ENCODE results near the gene UBE2C. TPM values are rescaled to one million over a fixed set of nuclear protein-coding genes. Genes with fewer than 3 reads are reported as not detected.
A peak's percentile ranks its signal among the peaks of the same experiment; 100 is the strongest.

Gene UBE2C
- total RNA-seq, 1 donor from 2014 or later = 10.4 TPM

- Histone ChIP-seq H3K9ac (ENCODE audit: low read depth in 1 of 3, low read length in 3 of 3) (peak overlapping the region in 1 of 3 donors; percentile 8), H3K9me3 (ENCODE audit: control insufficient read depth in 3 of 3, low read length in 3 of 3) (no peaks in the 10 kb centered on the region), H3K4me3 (ENCODE audit: low read length in 3 of 3) (no peak overlapping the region), H3K36me3 (ENCODE audit: control insufficient read depth in 3 of 3, insufficient read depth in 3 of 3, low read length in 3 of 3) (peaks cover 48 to 53% (median 49%) of the 10 kb centered on the region in 3 donors), H3K4me1 (ENCODE audit: control insufficient read depth in 3 of 3, insufficient read depth in 3 of 3, low read length in 3 of 3) (peaks cover 35 to 55% (median 44%) of the 10 kb centered on the region in 3 donors), H3K27me3 (ENCODE audit: control insufficient read depth in 3 of 3, insufficient read depth in 3 of 3, low read length in 3 of 3) (no peaks in the 10 kb centered on the region), H3K27ac (ENCODE audit: low read depth, low read length) (peak overlapping the region; percentile 58)
These were observed 28.3 kb downstream of the UBE2C start for GRCh38 chr20:45840700-45841198.

GRCh38 chr20:45841407-45842129 is 29.1 kb downstream of the UBE2C start:
- Histone ChIP-seq H3K4me1 (ENCODE audit: control insufficient read depth in 3 of 3, insufficient read depth in 3 of 3, low read length in 3 of 3) (peaks cover 33 to 51% (median 39%) of the 10 kb centered on the region in 3 donors), H3K27me3 (ENCODE audit: control insufficient read depth in 3 of 3, insufficient read depth in 3 of 3, low read length in 3 of 3) (no peaks in the 10 kb centered on the region), H3K4me3 (ENCODE audit: low read length in 3 of 3) (no peak overlapping the region), H3K9ac (ENCODE audit: low read depth in 1 of 3, low read length in 3 of 3) (peak overlapping the region in 2 of 3 donors; percentile 16 to 57), H3K27ac (ENCODE audit: low read depth, low read length) (peak overlapping the region; percentile 58), H3K36me3 (ENCODE audit: control insufficient read depth in 3 of 3, insufficient read depth in 3 of 3, low read length in 3 of 3) (peaks cover 54 to 57% (median 56%) of the 10 kb centered on the region in 3 donors), H3K9me3 (ENCODE audit: control insufficient read depth in 3 of 3, low read length in 3 of 3) (no peaks in the 10 kb centered on the region)

- Histone ChIP-seq H3K36me3 (ENCODE audit: control insufficient read depth in 3 of 3, insufficient read depth in 3 of 3, low read length in 3 of 3) (peaks cover 55 to 60% (median 58%) of the 10 kb centered on the region in 3 donors), H3K27me3 (ENCODE audit: control insufficient read depth in 3 of 3, insufficient read depth in 3 of 3, low read length in 3 of 3) (no peaks in the 10 kb centered on the region), H3K9me3 (ENCODE audit: control insufficient read depth in 3 of 3, low read length in 3 of 3) (no peaks in the 10 kb centered on the region), H3K4me1 (ENCODE audit: control insufficient read depth in 3 of 3, insufficient read depth in 3 of 3, low read length in 3 of 3) (peaks cover 28 to 46% (median 35%) of the 10 kb centered on the region in 3 donors), H3K4me3 (ENCODE audit: low read length in 3 of 3) (no peak overlapping the region), H3K9ac (ENCODE audit: low read depth in 1 of 3, low read length in 3 of 3) (peak overlapping the region in 2 of 3 donors; percentile 57), H3K27ac (ENCODE audit: low read depth, low read length) (peak overlapping the region; percentile 58)
These were observed 29.8 kb downstream of the UBE2C start for GRCh38 chr20:45842169-45842812.

- Histone ChIP-seq H3K36me3 (ENCODE audit: control insufficient read depth in 3 of 3, insufficient read depth in 3 of 3, low read length in 3 of 3) (peaks cover 60 to 62% (median 61%) of the 10 kb centered on the region in 3 donors), H3K27ac (ENCODE audit: low read depth, low read length) (peak overlapping the region; percentile 58)
These were observed 31.1 kb downstream of the UBE2C start for GRCh38 chr20:45843506-45843905.

GRCh38 chr20:45845452-45845851 is 33.0 kb downstream of the UBE2C start:
- no peak overlapping the region for H3K27ac ChIP-seq (ENCODE audit: low read depth, low read length)
- H3K27me3 ChIP-seq (ENCODE audit: control insufficient read depth in 3 of 3, insufficient read depth in 3 of 3, low read length in 3 of 3) = no peaks in the 10 kb centered on the region
- no peaks in the 10 kb centered on the region for H3K9me3 ChIP-seq (ENCODE audit: control insufficient read depth in 3 of 3, low read length in 3 of 3)
- H3K4me1 ChIP-seq (ENCODE audit: control insufficient read depth in 3 of 3, insufficient read depth in 3 of 3, low read length in 3 of 3) = peaks cover 28 to 47% (median 35%) of the 10 kb centered on the region in 3 donors
- H3K9ac ChIP-seq (ENCODE audit: low read depth in 1 of 3, low read length in 3 of 3) = no peak overlapping the region
- no peak overlapping the region for H3K4me3 ChIP-seq (ENCODE audit: low read length in 3 of 3)
- H3K36me3 ChIP-seq (ENCODE audit: control insufficient read depth in 3 of 3, insufficient read depth in 3 of 3, low read length in 3 of 3) = peaks cover 54 to 66% (median 56%) of the 10 kb centered on the region in 3 donors

More at GRCh38 chr20:45843506-45843905, 31.1 kb downstream of the UBE2C start:
- no peaks in the 10 kb centered on the region for H3K9me3 ChIP-seq (ENCODE audit: control insufficient read depth in 3 of 3, low read length in 3 of 3)
- no peaks in the 10 kb centered on the region for H3K27me3 ChIP-seq (ENCODE audit: control insufficient read depth in 3 of 3, insufficient read depth in 3 of 3, low read length in 3 of 3)
- peak overlapping the region in 1 of 3 donors; percentile 50 for H3K9ac ChIP-seq (ENCODE audit: low read depth in 1 of 3, low read length in 3 of 3)
- H3K4me3 ChIP-seq (ENCODE audit: low read length in 3 of 3) = no peak overlapping the region
- H3K4me1 ChIP-seq (ENCODE audit: control insufficient read depth in 3 of 3, insufficient read depth in 3 of 3, low read length in 3 of 3) = peaks cover 28 to 47% (median 35%) of the 10 kb centered on the region in 3 donors

- H3K4me1 ChIP-seq (ENCODE audit: control insufficient read depth in 3 of 3, insufficient read depth in 3 of 3, low read length in 3 of 3) = peaks cover 7 to 18% (median 11%) of the 10 kb centered on the region in 3 donors
- H3K27ac ChIP-seq (ENCODE audit: low read depth, low read length) = no peak overlapping the region
- H3K9me3 ChIP-seq (ENCODE audit: control insufficient read depth in 3 of 3, low read length in 3 of 3) = no peaks in the 10 kb centered on the region
- H3K36me3 ChIP-seq (ENCODE audit: control insufficient read depth in 3 of 3, insufficient read depth in 3 of 3, low read length in 3 of 3) = peaks cover 46 to 54% (median 46%) of the 10 kb centered on the region in 3 donors
- H3K27me3 ChIP-seq (ENCODE audit: control insufficient read depth in 3 of 3, insufficient read depth in 3 of 3, low read length in 3 of 3) = no peaks in the 10 kb centered on the region
- no peak overlapping the region for H3K4me3 ChIP-seq (ENCODE audit: low read length in 3 of 3)
- no peak overlapping the region for H3K9ac ChIP-seq (ENCODE audit: low read depth in 1 of 3, low read length in 3 of 3)
These were observed 36.0 kb downstream of the UBE2C start for GRCh38 chr20:45848421-45848820.

- no peaks in the 10 kb centered on the region for H3K27me3 ChIP-seq (ENCODE audit: control insufficient read depth in 3 of 3, insufficient read depth in 3 of 3, low read length in 3 of 3)
- peaks cover under 1 to 12% (median 7%) of the 10 kb centered on the region in 3 donors for H3K4me1 ChIP-seq (ENCODE audit: control insufficient read depth in 3 of 3, insufficient read depth in 3 of 3, low read length in 3 of 3)
- H3K27ac ChIP-seq (ENCODE audit: low read depth, low read length) = no peak overlapping the region
- no peak overlapping the region for H3K4me3 ChIP-seq (ENCODE audit: low read length in 3 of 3)
- peaks cover 39 to 54% (median 40%) of the 10 kb centered on the region in 3 donors for H3K36me3 ChIP-seq (ENCODE audit: control insufficient read depth in 3 of 3, insufficient read depth in 3 of 3, low read length in 3 of 3)
- H3K9ac ChIP-seq (ENCODE audit: low read depth in 1 of 3, low read length in 3 of 3) = no peak overlapping the region
- H3K9me3 ChIP-seq (ENCODE audit: control insufficient read depth in 3 of 3, low read length in 3 of 3) = no peaks in the 10 kb centered on the region
These were observed 36.6 kb downstream of the UBE2C start for GRCh38 chr20:45848969-45849582.

DNA sequence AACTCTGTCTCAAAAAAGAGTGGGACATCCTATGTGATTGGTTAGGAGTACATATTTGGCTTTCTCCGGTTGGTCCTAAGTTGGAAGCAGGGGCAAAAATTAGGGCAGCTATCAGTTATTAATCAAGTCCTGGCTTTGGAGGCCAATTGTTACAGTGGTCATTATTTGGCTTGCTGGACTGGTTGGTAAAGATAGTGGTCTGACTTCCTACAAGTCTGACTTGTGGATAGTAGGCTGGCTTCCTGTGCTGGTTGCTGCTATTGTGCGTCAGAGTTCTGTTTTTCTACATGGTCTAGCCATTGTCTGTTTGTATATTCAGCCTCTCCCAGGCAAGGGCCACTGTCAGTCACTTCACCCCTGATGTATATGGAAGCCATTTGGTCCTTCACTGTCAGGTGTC is 37.8 kb downstream of the UBE2C start:
- Histone ChIP-seq H3K4me1 (ENCODE audit: control insufficient read depth in 3 of 3, insufficient read depth in 3 of 3, low read length in 3 of 3) (peaks cover 8 to 18% (median 11%) of the 10 kb centered on the region in 3 donors), H3K36me3 (ENCODE audit: control insufficient read depth in 3 of 3, insufficient read depth in 3 of 3, low read length in 3 of 3) (peaks cover 36 to 52% (median 42%) of the 10 kb centered on the region in 3 donors), H3K27me3 (ENCODE audit: control insufficient read depth in 3 of 3, insufficient read depth in 3 of 3, low read length in 3 of 3) (no peaks in the 10 kb centered on the region), H3K27ac (ENCODE audit: low read depth, low read length) (no peak overlapping the region), H3K4me3 (ENCODE audit: low read length in 3 of 3) (no peak overlapping the region), H3K9ac (ENCODE audit: low read depth in 1 of 3, low read length in 3 of 3) (no peak overlapping the region), H3K9me3 (ENCODE audit: control insufficient read depth in 3 of 3, low read length in 3 of 3) (no peaks in the 10 kb centered on the region)

GRCh38 chr20:45850926-45851325 is 38.5 kb downstream of the UBE2C start:
- Histone ChIP-seq H3K27me3 (ENCODE audit: control insufficient read depth in 3 of 3, insufficient read depth in 3 of 3, low read length in 3 of 3) (no peaks in the 10 kb centered on the region), H3K4me1 (ENCODE audit: control insufficient read depth in 3 of 3, insufficient read depth in 3 of 3, low read length in 3 of 3) (peaks cover 13 to 17% (median 15%) of the 10 kb centered on the region in 3 donors), H3K36me3 (ENCODE audit: control insufficient read depth in 3 of 3, insufficient read depth in 3 of 3, low read length in 3 of 3) (peaks cover 32 to 49% (median 36%) of the 10 kb centered on the region in 3 donors), H3K9ac (ENCODE audit: low read depth in 1 of 3, low read length in 3 of 3) (no peak overlapping the region), H3K27ac (ENCODE audit: low read depth, low read length) (no peak overlapping the region), H3K9me3 (ENCODE audit: control insufficient read depth in 3 of 3, low read length in 3 of 3) (no peaks in the 10 kb centered on the region), H3K4me3 (ENCODE audit: low read length in 3 of 3) (no peak overlapping the region)
